NB4 (cell line): Measurements from ENCODE around the gene MEGF6.

Experiments used
- DNase-seq: peaks from one replicate; pipeline ENCODE4 v3.0.0; 2010; ENCODE audit warnings: low read depth
- H3K4me3 ChIP-seq: one replicate; pipeline ENCODE4 v1.5.1; 2011; ENCODE audit warnings: mild to moderate bottlenecking, low read depth, low read length, moderate library complexity
- CTCF ChIP-seq: IDR thresholded peaks from one replicate; pipeline ENCODE4 v1.5.1; 2012; ENCODE audit warnings: low read depth, low read length
- MYC ChIP-seq: IDR thresholded peaks from 2 replicates; pipeline ENCODE4 v1.6.1; 2011; ENCODE audit warnings: low read depth, low read length
- POLR2A ChIP-seq: IDR thresholded peaks from 2 replicates; pipeline ENCODE4 v1.6.1; 2011; ENCODE audit warnings: mild to moderate bottlenecking; ENCODE audit not compliant: insufficient read length; ENCODE audit errors: extremely low read depth
- TF ChIP-seq, protein P1 (sequence below): IDR thresholded peaks from 2 replicates; pipeline ENCODE4 v1.6.1; 2011; ENCODE audit warnings: low read depth, low read length

MEGF6 gene

GRCh38 chr1:3638027-3638426 is 26.7 kb upstream of the MEGF6 start:
- no peak overlapping the region for H3K4me3 ChIP-seq
- TF ChIP-seq, protein P1, sequence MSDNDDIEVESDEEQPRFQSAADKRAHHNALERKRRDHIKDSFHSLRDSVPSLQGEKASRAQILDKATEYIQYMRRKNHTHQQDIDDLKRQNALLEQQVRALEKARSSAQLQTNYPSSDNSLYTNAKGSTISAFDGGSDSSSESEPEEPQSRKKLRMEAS, result no peak
- no peak for TF ChIP-seq CTCF
- DNase-seq, result no peak

- no peak overlapping the region for H3K4me3 ChIP-seq
- TF ChIP-seq, protein P1, result no peak
- no peak for TF ChIP-seq CTCF
- no peak for TF ChIP-seq MYC
- no peak for TF ChIP-seq POLR2A
- DNase-seq, result no peak
Observed at GRCh38 chr1:3636531-3636930, 25.2 kb upstream of the MEGF6 start.

DNA sequence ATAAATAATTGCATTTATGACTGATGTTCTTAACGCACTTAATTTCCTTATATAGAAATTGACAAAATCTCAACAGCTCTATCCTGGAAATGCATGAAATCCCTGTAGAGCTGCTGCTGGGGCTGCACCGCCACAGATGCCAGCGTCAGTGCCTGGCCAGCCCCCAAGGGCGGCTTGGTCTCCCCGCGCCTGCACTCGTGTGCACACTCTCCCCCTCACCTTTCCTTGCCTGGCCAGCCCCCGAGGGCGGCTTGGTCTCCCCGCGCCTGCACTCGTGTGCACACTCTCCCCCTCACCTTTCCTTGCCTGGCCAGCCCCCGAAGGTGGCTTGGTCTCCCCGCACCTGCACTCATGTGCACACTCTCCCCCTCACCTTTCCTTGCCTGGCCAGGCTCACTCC is 24.8 kb upstream of the MEGF6 start:
- no peak overlapping the region for H3K4me3 ChIP-seq
- TF ChIP-seq, protein P1, result no peak
- TF ChIP-seq MYC (no peak), CTCF (no peak), POLR2A (no peak)
- DNase-seq, result no peak

- no peak overlapping the region for H3K4me3 ChIP-seq
- no peak for TF ChIP-seq POLR2A
- TF ChIP-seq MYC, result no peak
- TF ChIP-seq CTCF, result no peak
- TF ChIP-seq, protein P1, result no peak
- DNase-seq, result no peak
Observed at GRCh38 chr1:3634059-3634800, 22.9 kb upstream of the MEGF6 start.

DNA sequence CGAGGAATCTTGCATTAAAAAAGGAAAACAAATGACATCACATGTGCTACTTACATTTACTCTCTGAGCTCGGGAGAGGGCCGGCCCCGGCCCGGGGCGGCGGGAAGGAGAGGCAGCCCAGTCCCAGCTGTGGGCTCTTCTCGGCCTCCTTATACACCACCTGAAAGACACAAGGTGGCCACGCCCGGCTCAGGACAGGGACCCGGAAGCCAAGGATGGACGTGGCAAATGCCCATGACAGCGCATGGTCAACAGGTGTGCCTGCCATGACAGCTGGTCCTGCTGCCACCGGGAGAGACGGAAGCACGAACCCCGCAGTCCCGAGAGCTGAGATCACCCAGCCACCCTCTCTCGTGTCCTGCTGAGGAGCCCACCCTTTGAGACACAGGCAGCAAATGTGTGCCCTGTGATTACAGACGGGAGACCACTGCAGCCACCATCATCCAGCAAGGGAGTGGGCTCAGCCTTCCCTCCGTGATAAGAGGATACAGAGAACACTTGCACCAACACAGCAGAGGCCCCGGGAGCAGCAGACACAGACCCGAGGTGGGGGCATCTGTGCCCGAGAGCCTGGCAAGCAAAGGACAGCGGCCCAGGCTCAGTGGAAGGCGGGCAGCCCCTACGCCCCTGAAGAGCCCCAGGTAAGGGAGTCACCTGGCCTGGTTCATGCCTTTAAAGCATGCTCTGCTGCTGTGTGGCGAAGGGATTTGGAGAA is 22.2 kb upstream of the MEGF6 start:
- TF ChIP-seq, protein P1, result no peak
- TF ChIP-seq POLR2A (no peak), CTCF (no peak), MYC (no peak)
- H3K4me3 ChIP-seq, result no peak overlapping the region
- DNase-seq, result no peak
